AG09319 (cell line): ENCODE results near the gene MEGF9.

Experiments
- DNase-seq: peaks from one replicate; pipeline ENCODE4 v3.0.0-alpha.2; 2010; ENCODE audit warnings: low read depth; ENCODE audit errors: extremely low read depth
- TF ChIP-seq, protein P1 (sequence below): IDR thresholded peaks from 2 replicates; pipeline ENCODE4 v1.5.1; 2011; ENCODE audit warnings: low read depth, mild to moderate bottlenecking, inconsistent platforms, low read length, moderate library complexity

Gene MEGF9

DNA sequence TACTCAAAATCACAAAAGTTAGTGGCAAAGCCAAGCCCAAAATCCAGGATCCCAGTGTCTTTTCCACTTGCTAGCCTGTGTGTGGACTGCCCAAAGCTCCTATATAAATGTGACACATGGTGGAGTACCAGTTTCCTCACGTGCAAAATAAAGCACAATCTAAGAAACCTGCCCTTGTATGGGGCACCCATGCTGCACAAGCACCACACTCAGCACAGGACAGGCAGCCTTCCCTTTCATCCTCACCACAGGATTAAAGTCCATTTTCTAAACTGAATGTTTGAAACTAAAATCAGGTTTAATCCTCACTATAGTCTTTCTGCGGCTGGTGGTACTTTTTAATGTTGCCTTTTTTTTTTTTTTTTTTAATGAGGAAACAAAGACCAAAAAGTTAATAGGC lies 139.8 kb downstream of the MEGF9 start:
- TF ChIP-seq, protein P1, sequence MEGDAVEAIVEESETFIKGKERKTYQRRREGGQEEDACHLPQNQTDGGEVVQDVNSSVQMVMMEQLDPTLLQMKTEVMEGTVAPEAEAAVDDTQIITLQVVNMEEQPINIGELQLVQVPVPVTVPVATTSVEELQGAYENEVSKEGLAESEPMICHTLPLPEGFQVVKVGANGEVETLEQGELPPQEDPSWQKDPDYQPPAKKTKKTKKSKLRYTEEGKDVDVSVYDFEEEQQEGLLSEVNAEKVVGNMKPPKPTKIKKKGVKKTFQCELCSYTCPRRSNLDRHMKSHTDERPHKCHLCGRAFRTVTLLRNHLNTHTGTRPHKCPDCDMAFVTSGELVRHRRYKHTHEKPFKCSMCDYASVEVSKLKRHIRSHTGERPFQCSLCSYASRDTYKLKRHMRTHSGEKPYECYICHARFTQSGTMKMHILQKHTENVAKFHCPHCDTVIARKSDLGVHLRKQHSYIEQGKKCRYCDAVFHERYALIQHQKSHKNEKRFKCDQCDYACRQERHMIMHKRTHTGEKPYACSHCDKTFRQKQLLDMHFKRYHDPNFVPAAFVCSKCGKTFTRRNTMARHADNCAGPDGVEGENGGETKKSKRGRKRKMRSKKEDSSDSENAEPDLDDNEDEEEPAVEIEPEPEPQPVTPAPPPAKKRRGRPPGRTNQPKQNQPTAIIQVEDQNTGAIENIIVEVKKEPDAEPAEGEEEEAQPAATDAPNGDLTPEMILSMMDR: no peak
- DNase-seq: no peak

GRCh38 chr9:120572472-120572871 lies 141.8 kb downstream of the MEGF9 start:
- DNase-seq: no peak
- TF ChIP-seq, protein P1: no peak

GRCh38 chr9:120571443-120572257 lies 142.6 kb downstream of the MEGF9 start:
- peak; percentile 95 for DNase-seq

DNA sequence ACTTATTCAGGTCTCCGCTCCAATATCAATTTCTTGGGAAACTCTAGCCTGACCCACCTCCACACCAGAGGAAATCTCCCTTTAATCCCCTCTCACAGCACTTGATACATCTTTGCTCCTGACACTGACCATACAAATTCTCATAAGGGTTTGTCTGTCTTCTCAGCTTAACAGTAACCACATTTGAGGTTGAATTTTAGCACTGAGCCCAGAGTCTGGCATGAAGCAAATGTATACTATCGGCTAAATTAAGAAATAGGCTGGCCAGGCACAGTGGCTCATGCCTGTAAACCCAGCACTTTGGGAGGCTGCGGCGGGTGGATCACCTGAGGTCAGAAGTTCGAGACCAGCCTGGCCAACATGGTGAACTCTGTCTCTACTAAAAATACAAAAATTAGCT lies 144.0 kb downstream of the MEGF9 start:
- DNase-seq: no peak
- TF ChIP-seq, protein P1: no peak

More at GRCh38 chr9:120571443-120572257, 142.6 kb downstream of the MEGF9 start:
- TF ChIP-seq, protein P1: no peak

GRCh38 chr9:120569556-120569955 lies 144.7 kb downstream of the MEGF9 start:
- no peak for DNase-seq
- TF ChIP-seq, protein P1: peak; percentile 42

GRCh38 chr9:120568816-120569215 lies 145.5 kb downstream of the MEGF9 start:
- no peak for DNase-seq
- TF ChIP-seq, protein P1: no peak

- DNase-seq: no peak
- TF ChIP-seq, protein P1: no peak
These were observed 146.4 kb downstream of the MEGF9 start for GRCh38 chr9:120567874-120568273.
